Measurements from ENCODE around the gene KIF18A. TPM values are rescaled to one million over a fixed set of nuclear protein-coding genes. Genes with fewer than 3 reads are reported as not detected.
A peak's percentile ranks its signal among the peaks of the same experiment; 100 is the strongest.
"Not testable (repeated sequence)": the region's sequence is repeated elsewhere in the genome, so short reads cannot be mapped to it uniquely, and the experiment has no call there.

Gene KIF18A
- total RNA-seq, 1 experiment from 2014 or later, result 41.1 TPM

DNA sequence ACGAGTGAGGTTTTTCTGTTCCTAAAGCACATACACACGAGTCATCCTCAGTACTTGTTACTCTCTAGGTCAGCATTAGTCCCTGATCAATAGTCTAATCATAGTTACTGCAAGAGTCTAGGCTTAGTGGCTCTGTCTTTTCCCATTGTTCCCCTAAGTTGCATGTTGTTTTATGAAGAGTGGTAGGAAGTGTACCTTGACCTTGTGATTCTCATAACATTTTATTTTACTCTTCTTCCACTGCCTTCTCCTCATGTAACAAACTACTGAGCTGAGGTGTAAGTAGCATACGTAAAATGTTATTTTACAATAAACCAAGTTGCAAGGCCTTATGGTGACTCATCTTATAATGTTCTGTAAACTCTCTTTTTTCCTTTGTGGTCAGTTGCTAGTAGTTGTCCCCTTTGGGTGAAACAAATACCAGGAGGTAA is 15.2 kb upstream of the KIF18A start:
- Histone ChIP-seq H3K36me3 (peaks cover 7% of the 10 kb centered on the region; the same call in 1 of the 2 replicates), H3K9me3 (replicated peaks) (no peaks in the 10 kb centered on the region), H3K27ac (peak overlapping the region; percentile 66), H3K4me1 (replicated peaks) (peaks cover 12% of the 10 kb centered on the region), H3K27me3 (replicated peaks) (no peaks in the 10 kb centered on the region), H3K4me3 (no peak overlapping the region)
- peak in 1 of 2 experiments; percentile 68 for DNase-seq (ENCODE audit: low read depth in 1 of 2, low spot score in 2 of 2)

DNA sequence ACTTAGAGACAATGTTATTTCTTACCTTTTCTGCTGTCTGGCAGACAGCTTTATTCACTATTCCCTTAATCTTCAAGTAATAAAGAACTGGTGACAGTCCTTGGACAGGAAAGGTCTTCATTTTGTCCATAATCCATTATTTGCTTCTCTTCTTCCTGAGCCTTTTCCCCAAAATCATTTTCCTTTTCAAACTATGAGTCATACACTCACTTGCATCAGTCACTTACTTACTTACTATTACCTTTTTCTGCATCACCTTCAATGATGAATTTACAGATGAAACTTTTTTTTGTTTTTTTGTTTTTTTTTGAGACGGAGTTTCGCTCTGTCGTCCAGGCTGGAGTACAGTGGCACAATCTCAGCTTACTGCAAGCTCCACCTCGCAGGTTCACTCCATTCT is 9.8 kb upstream of the KIF18A start:
- Histone ChIP-seq H3K27me3 (replicated peaks) (no peaks in the 10 kb centered on the region), H3K27ac (no peak overlapping the region), H3K4me3 (no peak overlapping the region), H3K9me3 (replicated peaks) (no peaks in the 10 kb centered on the region; the same call in 1 of the 2 replicates), H3K36me3 (peaks cover 30% of the 10 kb centered on the region), H3K4me1 (replicated peaks) (peaks cover under 1% of the 10 kb centered on the region)
- no peak for DNase-seq (ENCODE audit: low read depth in 1 of 2, low spot score in 2 of 2)

DNA sequence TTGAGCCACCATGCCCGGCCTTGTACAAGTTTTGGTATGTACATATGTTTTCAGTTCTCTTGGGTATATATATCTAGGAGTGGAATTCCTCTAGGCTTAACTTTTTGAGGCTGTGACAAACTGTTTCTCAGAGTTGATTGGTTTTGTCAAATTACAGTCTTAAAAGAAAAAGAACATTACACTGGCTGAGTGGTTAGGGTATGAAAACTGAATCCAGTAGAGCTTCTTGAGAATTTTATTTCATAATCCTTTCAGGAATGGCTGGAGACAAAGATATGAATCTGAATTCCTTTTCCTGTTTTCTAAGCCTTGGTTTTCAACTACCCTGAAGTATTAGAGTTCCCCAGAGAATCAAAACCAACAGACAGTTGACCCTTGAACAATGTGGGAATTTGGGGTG is 6.8 kb upstream of the KIF18A start:
- peaks cover 10% of the 10 kb centered on the region for H3K4me1 ChIP-seq (replicated peaks)
- H3K27me3 ChIP-seq (replicated peaks), result no peaks in the 10 kb centered on the region
- no peak overlapping the region for H3K4me3 ChIP-seq
- H3K27ac ChIP-seq, result no peak overlapping the region
- H3K36me3 ChIP-seq, result peaks cover 30% of the 10 kb centered on the region
- no peaks in the 10 kb centered on the region; the same call in 1 of the 2 replicates for H3K9me3 ChIP-seq (replicated peaks)
- DNase-seq (ENCODE audit: low read depth in 1 of 2, low spot score in 2 of 2), result no peak

- H3K36me3 ChIP-seq, result peaks cover 30% of the 10 kb centered on the region
- H3K4me1 ChIP-seq (replicated peaks), result peaks cover 16% of the 10 kb centered on the region
- DNase-seq (ENCODE audit: low read depth in 1 of 2, low spot score in 2 of 2), result no peak
- H3K4me3 ChIP-seq, result no peak overlapping the region
- no peaks in the 10 kb centered on the region; the same call in 1 of the 2 replicates for H3K9me3 ChIP-seq (replicated peaks)
- H3K27ac ChIP-seq, result no peak overlapping the region
- no peaks in the 10 kb centered on the region for H3K27me3 ChIP-seq (replicated peaks)
Measured at GRCh38 chr11:28114116-28114515, 6.2 kb upstream of the KIF18A start.

GRCh38 chr11:28110821-28111200 is 2.9 kb upstream of the KIF18A start:
- H3K4me3 ChIP-seq, result peak overlapping the region; percentile 56
- DNase-seq (ENCODE audit: low read depth in 1 of 2, low spot score in 2 of 2), result no peak

DNA sequence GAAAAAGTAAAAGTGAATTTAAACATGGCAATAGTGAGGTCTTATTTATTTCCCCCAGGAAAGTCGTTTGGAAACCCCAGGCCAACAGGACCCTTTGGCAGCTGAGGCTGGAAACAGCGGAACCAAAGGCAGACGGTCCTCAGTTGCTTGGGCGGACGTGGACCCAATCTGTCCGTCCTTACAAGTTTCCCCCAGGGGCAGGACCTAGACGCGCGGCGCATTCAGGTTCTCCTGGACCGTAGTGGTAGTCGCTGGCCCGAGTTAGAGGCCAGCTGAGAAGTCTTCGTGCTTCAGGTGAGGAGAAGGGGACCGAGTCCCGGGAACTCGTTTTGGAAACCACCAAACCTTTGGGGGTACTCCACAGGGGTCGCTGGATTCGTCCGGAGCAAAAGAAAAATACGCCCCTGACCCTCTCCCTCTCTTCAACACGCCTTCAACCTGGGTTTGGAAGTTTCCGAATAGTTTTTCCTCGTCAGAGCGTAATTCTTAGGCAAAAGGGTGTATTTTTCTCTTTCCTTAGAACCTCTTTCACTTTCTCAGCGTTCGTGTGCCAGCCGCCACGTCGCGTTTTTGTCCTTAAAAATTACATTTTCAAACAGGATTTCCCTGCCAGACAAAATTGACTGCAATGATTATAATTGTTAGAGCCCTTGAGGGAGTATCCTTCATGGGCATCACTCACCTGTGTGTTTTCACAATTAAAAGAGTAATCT is 2.3 kb upstream of the KIF18A start:
- H3K27me3 ChIP-seq (replicated peaks), result no peaks in the 10 kb centered on the region
- peak overlapping the region; percentile 56 for H3K4me3 ChIP-seq
- peak; percentile 75 to 79 for DNase-seq (ENCODE audit: low read depth in 1 of 2, low spot score in 2 of 2)

More at GRCh38 chr11:28110821-28111200, 2.9 kb upstream of the KIF18A start:
- Histone ChIP-seq H3K9me3 (replicated peaks) (no peaks in the 10 kb centered on the region; the same call in 1 of the 2 replicates), H3K4me1 (replicated peaks) (peaks cover 29% of the 10 kb centered on the region), H3K27me3 (replicated peaks) (no peaks in the 10 kb centered on the region), H3K36me3 (peaks cover 21% of the 10 kb centered on the region), H3K27ac (peak overlapping the region; percentile 97)

DNA sequence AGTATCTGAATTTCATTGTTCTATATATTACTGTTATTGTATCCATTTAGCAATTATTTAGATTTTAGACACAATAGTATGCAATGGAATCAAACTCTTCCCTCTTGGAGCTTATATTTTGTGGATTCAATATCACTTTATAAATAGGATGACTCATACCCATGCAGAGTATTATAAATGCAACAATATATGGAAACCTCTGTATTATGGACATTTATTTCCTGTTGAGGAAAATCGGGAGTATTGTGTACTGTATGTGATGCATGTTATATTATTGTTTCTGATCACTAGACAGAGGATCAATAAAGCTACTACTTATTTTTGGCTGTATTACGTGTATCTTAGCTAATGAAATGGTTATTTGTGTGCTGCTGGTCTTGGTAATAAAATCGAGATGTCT is 1.0 kb upstream of the KIF18A start:
- peak in 1 of 2 experiments; percentile 22 for DNase-seq (ENCODE audit: low read depth in 1 of 2, low spot score in 2 of 2)
- H3K27ac ChIP-seq, result peak overlapping the region; percentile 97
- no peaks in the 10 kb centered on the region; the same call in 1 of the 2 replicates for H3K9me3 ChIP-seq (replicated peaks)
- peaks cover 11% of the 10 kb centered on the region for H3K36me3 ChIP-seq
- H3K27me3 ChIP-seq (replicated peaks), result no peaks in the 10 kb centered on the region
- peaks cover 45% of the 10 kb centered on the region for H3K4me1 ChIP-seq (replicated peaks)
- H3K4me3 ChIP-seq, result peak overlapping the region; percentile 60; the same call in 1 of the 2 replicates

More for the DNA sequence above, 2.3 kb upstream of the KIF18A start:
- Histone ChIP-seq H3K27ac (peak overlapping the region; percentile 97), H3K9me3 (replicated peaks) (no peaks in the 10 kb centered on the region; the same call in 1 of the 2 replicates), H3K36me3 (peaks cover 16% of the 10 kb centered on the region), H3K4me1 (replicated peaks) (peaks cover 33% of the 10 kb centered on the region)

DNA sequence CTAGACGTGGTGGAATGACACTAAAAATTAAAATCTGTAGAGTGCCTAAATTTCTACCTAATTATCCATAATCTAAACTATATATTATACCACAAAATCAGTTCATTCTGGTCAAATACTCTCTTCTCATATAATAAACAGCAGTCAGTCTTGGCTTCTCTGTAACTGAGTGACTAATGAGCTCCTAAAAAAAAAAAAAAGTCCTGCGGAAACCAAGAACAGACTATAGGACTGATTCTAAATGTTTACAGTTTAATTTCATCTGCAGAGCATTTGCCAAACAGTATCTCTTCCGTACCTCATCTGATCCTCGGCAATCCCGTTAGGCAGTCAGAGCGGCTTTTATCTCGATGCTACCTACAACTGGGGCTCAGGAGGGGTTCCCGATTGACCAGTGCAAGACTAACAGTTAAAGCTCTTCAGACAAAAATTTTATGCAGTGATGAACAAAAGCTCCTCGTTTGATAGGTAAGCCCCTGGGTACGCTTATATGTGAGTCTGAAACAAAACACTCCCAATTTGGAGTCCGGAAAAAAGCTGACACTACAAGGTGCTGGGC is 686 bp downstream of the KIF18A start:
- peak overlapping the region; percentile 97 for H3K27ac ChIP-seq
- H3K4me3 ChIP-seq, result peak overlapping the region; percentile 60
- peaks cover 53% of the 10 kb centered on the region for H3K4me1 ChIP-seq (replicated peaks)
- no peaks in the 10 kb centered on the region for H3K9me3 ChIP-seq (replicated peaks)
- H3K36me3 ChIP-seq, result peaks cover 8% of the 10 kb centered on the region
- no peak for DNase-seq (ENCODE audit: low read depth in 1 of 2, low spot score in 2 of 2)
- no peaks in the 10 kb centered on the region for H3K27me3 ChIP-seq (replicated peaks)

DNA sequence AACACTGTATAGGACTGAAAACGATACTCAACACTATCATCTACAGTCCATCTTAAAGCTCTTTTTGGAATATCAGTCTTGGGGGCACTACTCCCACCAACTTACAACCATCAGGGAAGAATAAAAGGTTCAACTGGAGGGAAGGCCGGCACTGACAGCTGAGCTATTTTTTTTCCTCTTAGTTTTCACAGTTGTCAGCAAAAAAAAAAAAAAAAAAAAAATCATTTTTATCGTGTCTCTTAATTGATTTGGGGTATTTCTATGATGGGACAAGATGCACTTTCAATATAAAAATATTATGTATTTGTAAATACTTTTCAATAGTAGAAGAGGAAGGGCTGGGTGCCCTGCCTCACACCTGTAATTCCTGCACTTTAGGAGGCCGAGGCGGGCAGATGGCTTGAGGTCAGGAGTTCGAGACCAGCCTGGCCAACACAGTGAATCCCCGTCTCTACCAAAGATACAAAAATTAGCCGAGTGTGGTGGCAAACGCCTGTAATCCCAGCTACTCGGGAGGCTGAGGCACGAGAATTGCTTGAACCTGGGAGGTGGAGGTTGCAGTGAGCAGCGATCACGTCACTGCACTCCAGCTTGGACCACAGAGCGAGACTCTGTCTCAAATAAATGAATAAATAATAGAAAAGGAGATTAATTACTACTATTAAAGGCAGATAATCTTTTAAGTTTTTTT is 1.5 kb downstream of the KIF18A start:
- H3K27me3 ChIP-seq (replicated peaks), result no peaks in the 10 kb centered on the region
- H3K27ac ChIP-seq, result peak overlapping the region; percentile 97
- peaks cover 14% of the 10 kb centered on the region for H3K36me3 ChIP-seq
- peak overlapping the region; percentile 60 for H3K4me3 ChIP-seq
- H3K4me1 ChIP-seq (replicated peaks), result peaks cover 48% of the 10 kb centered on the region
- no peaks in the 10 kb centered on the region for H3K9me3 ChIP-seq (replicated peaks)
- no peak for DNase-seq (ENCODE audit: low read depth in 1 of 2, low spot score in 2 of 2)

DNA sequence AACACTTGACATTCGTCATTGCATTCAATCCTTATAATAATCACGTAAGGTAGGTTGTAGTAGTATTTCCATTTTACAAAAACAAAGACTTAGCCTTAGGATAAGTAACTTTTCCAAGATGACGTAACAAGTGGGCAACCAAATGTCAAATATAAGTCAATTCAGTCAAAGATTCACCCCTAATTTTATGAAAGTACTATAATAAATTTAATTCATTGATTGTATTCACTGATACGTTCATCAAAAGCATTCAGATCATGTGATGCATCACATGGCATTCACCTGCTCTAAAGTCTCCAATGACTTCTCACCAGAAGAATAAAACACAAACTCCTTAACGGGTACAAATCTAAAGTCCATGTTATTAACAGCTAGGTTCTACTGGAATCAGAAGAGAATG is 2.1 kb downstream of the KIF18A start:
- H3K36me3 ChIP-seq, result peaks cover 17% of the 10 kb centered on the region
- peak in 1 of 2 experiments; percentile 4 for DNase-seq (ENCODE audit: low read depth in 1 of 2, low spot score in 2 of 2)
- H3K27ac ChIP-seq, result no peak overlapping the region
- no peaks in the 10 kb centered on the region for H3K27me3 ChIP-seq (replicated peaks)
- peaks cover 45% of the 10 kb centered on the region for H3K4me1 ChIP-seq (replicated peaks)
- no peaks in the 10 kb centered on the region for H3K9me3 ChIP-seq (replicated peaks)
- no peak overlapping the region for H3K4me3 ChIP-seq

- Histone ChIP-seq H3K27me3 (replicated peaks) (no peaks in the 10 kb centered on the region), H3K9me3 (replicated peaks) (no peaks in the 10 kb centered on the region), H3K27ac (no peak overlapping the region), H3K36me3 (peaks cover 17% of the 10 kb centered on the region), H3K4me3 (no peak overlapping the region), H3K4me1 (replicated peaks) (peaks cover 45% of the 10 kb centered on the region)
- no peak for DNase-seq (ENCODE audit: low read depth in 1 of 2, low spot score in 2 of 2)
Measured at GRCh38 chr11:28104984-28105383, 3.0 kb downstream of the KIF18A start.

- Histone ChIP-seq H3K4me1 (replicated peaks) (peaks cover 40% of the 10 kb centered on the region), H3K27ac (no peak overlapping the region), H3K9me3 (replicated peaks) (no peaks in the 10 kb centered on the region), H3K36me3 (peaks cover 17% of the 10 kb centered on the region), H3K4me3 (no peak overlapping the region), H3K27me3 (replicated peaks) (no peaks in the 10 kb centered on the region)
- DNase-seq (ENCODE audit: low read depth in 1 of 2, low spot score in 2 of 2), result peak in 1 of 2 experiments; percentile 4
Measured at GRCh38 chr11:28104425-28104824, 3.5 kb downstream of the KIF18A start.

DNA sequence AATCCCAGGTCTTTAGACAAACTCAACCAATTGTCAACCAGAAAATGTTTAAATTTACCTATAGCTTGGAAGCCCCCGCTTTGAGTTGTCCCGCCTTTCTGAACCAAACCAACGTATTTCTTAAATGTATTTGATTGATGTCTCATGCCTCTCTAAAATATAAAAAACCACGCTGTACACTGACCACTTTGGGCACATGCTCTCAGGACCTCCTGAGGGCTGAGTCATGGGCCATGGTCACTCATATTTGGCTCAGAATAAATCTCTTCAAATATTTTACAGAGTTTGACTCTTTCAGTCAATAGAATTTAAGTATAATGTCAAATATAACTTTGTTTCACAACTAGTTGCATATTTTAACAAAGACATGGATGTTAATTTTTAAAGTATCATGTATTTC is 5.7 kb downstream of the KIF18A start:
- DNase-seq (ENCODE audit: low read depth in 1 of 2, low spot score in 2 of 2); H3K9me3 ChIP-seq (replicated peaks); H3K27me3 ChIP-seq (replicated peaks); H3K27ac ChIP-seq; H3K4me3 ChIP-seq: not testable (repeated sequence)
- Histone ChIP-seq H3K36me3 (peaks cover 26% of the 10 kb centered on the region), H3K4me1 (replicated peaks) (peaks cover 29% of the 10 kb centered on the region)

DNA sequence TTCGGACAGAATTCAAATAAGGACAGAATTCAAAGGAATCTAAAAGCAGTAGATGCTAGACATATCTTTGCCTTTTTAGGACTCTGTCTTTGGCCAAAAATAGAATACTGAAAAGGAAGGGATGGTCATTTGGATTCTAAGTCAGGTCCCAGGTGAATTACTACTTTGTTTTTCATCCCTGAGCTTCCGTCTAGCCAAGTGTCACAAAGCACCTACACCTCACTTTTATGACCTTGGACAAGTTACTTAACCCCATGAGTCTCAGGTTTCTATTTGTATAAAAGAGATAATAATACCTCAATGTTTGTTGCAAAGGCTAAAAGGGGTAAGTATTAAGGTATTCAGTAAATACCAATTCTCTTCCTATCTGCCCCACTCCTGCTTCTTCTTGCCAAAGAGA is 7.3 kb downstream of the KIF18A start:
- H3K4me3 ChIP-seq, result no peak overlapping the region
- peaks cover 23% of the 10 kb centered on the region for H3K4me1 ChIP-seq (replicated peaks)
- H3K9me3 ChIP-seq (replicated peaks), result no peaks in the 10 kb centered on the region
- no peaks in the 10 kb centered on the region for H3K27me3 ChIP-seq (replicated peaks)
- no peak for DNase-seq (ENCODE audit: low read depth in 1 of 2, low spot score in 2 of 2)
- H3K27ac ChIP-seq, result no peak overlapping the region
- H3K36me3 ChIP-seq, result peaks cover 32% of the 10 kb centered on the region
